IPS-18a (cell line): ENCODE data around the gene FAM181B.

ENCODE experiments used
- H3K27ac ChIP-seq: one replicate; pipeline ENCODE4 v1.5.1; 2013; ENCODE audit warnings: low read length
- H3K27me3 ChIP-seq: one replicate; pipeline ENCODE4 v1.6.1; 2013; ENCODE audit warnings: mild to moderate bottlenecking, low read length; ENCODE audit not compliant: control insufficient read depth, insufficient read depth
- H3K36me3 ChIP-seq: one replicate; pipeline ENCODE4 v1.6.1; 2013; ENCODE audit warnings: low read depth, low read length; ENCODE audit not compliant: control insufficient read depth
- H3K4me1 ChIP-seq: one replicate; pipeline ENCODE4 v1.6.1; 2013; ENCODE audit warnings: low read depth, low read length; ENCODE audit not compliant: control insufficient read depth
- H3K4me3 ChIP-seq: one replicate; pipeline ENCODE4 v1.5.1; 2013; ENCODE audit warnings: low read length
- H3K9ac ChIP-seq: one replicate; pipeline ENCODE4 v1.6.1; 2013; ENCODE audit warnings: mild to moderate bottlenecking, low read length, moderate library complexity
- H3K9me3 ChIP-seq: one replicate; pipeline ENCODE4 v1.6.1; 2013; ENCODE audit warnings: low read depth, low read length; ENCODE audit not compliant: control insufficient read depth

The FAM181B gene

GRCh38 chr11:82733444-82734119, at the start of gene FAM181B:
TSS of gene FAM181B (minus strand) at chr11:82733864. CDS start at chr11:82733729, 135 bp downstream.
- Histone ChIP-seq H3K4me1 (peaks cover 17% of the 10 kb centered on the region), H3K27me3 (peaks cover 58% of the 10 kb centered on the region), H3K36me3 (no peaks in the 10 kb centered on the region), H3K9me3 (no peaks in the 10 kb centered on the region), H3K9ac (no peak within 1 kb of the TSS), H3K4me3 (peak within 1 kb of the TSS; percentile 50), H3K27ac (no peak within 1 kb of the TSS)

- H3K9me3 ChIP-seq = no peaks in the 10 kb centered on the region
- no peaks in the 10 kb centered on the region for H3K4me1 ChIP-seq
- no peak overlapping the region for H3K27ac ChIP-seq
- H3K36me3 ChIP-seq = no peaks in the 10 kb centered on the region
- no peak overlapping the region for H3K9ac ChIP-seq
- H3K4me3 ChIP-seq = no peak overlapping the region
- H3K27me3 ChIP-seq = no peaks in the 10 kb centered on the region
Observed at GRCh38 chr11:82782825-82783374, 49.2 kb upstream of the FAM181B start.

- Histone ChIP-seq H3K9me3 (no peaks in the 10 kb centered on the region), H3K27ac (no peak overlapping the region), H3K4me1 (no peaks in the 10 kb centered on the region), H3K9ac (no peak overlapping the region), H3K4me3 (no peak overlapping the region), H3K27me3 (no peaks in the 10 kb centered on the region), H3K36me3 (no peaks in the 10 kb centered on the region)
Observed at GRCh38 chr11:82778776-82779175, 45.1 kb upstream of the FAM181B start.

- Histone ChIP-seq H3K4me3 (no peak overlapping the region), H3K27ac (no peak overlapping the region), H3K4me1 (no peaks in the 10 kb centered on the region), H3K36me3 (no peaks in the 10 kb centered on the region), H3K9ac (no peak overlapping the region), H3K9me3 (no peaks in the 10 kb centered on the region), H3K27me3 (no peaks in the 10 kb centered on the region)
Observed at GRCh38 chr11:82776377-82776776, 42.7 kb upstream of the FAM181B start.

- no peak overlapping the region for H3K4me3 ChIP-seq
- H3K9ac ChIP-seq = no peak overlapping the region
- no peaks in the 10 kb centered on the region for H3K9me3 ChIP-seq
- H3K4me1 ChIP-seq = no peaks in the 10 kb centered on the region
- H3K36me3 ChIP-seq = no peaks in the 10 kb centered on the region
- H3K27ac ChIP-seq = no peak overlapping the region
- no peaks in the 10 kb centered on the region for H3K27me3 ChIP-seq
Observed at GRCh38 chr11:82775736-82776346, 42.2 kb upstream of the FAM181B start.

- Histone ChIP-seq H3K4me1 (no peaks in the 10 kb centered on the region), H3K9ac (no peak overlapping the region), H3K4me3 (no peak overlapping the region), H3K27ac (no peak overlapping the region), H3K27me3 (no peaks in the 10 kb centered on the region), H3K9me3 (no peaks in the 10 kb centered on the region), H3K36me3 (no peaks in the 10 kb centered on the region)
Observed at GRCh38 chr11:82775218-82775617, 41.6 kb upstream of the FAM181B start.

GRCh38 chr11:82771781-82772180, 38.1 kb upstream of the FAM181B start:
- H3K36me3 ChIP-seq = no peaks in the 10 kb centered on the region
- H3K4me1 ChIP-seq = no peaks in the 10 kb centered on the region
- no peaks in the 10 kb centered on the region for H3K27me3 ChIP-seq
- no peak overlapping the region for H3K4me3 ChIP-seq
- H3K9me3 ChIP-seq = no peaks in the 10 kb centered on the region
- H3K9ac ChIP-seq = no peak overlapping the region
- H3K27ac ChIP-seq = no peak overlapping the region

GRCh38 chr11:82767123-82767522, 33.5 kb upstream of the FAM181B start:
- H3K27me3 ChIP-seq = no peaks in the 10 kb centered on the region
- no peak overlapping the region for H3K9ac ChIP-seq
- H3K9me3 ChIP-seq = no peaks in the 10 kb centered on the region
- H3K36me3 ChIP-seq = no peaks in the 10 kb centered on the region
- no peaks in the 10 kb centered on the region for H3K4me1 ChIP-seq
- no peak overlapping the region for H3K27ac ChIP-seq
- no peak overlapping the region for H3K4me3 ChIP-seq

GRCh38 chr11:82765466-82766034, 31.9 kb upstream of the FAM181B start:
- Histone ChIP-seq H3K4me1 (no peaks in the 10 kb centered on the region), H3K27ac (no peak overlapping the region), H3K9ac (no peak overlapping the region), H3K27me3 (no peaks in the 10 kb centered on the region), H3K9me3 (no peaks in the 10 kb centered on the region), H3K36me3 (no peaks in the 10 kb centered on the region), H3K4me3 (no peak overlapping the region)

GRCh38 chr11:82763167-82763566, 29.5 kb upstream of the FAM181B start:
- no peak overlapping the region for H3K4me3 ChIP-seq
- no peak overlapping the region for H3K9ac ChIP-seq

GRCh38 chr11:82759649-82760048, 26.0 kb upstream of the FAM181B start:
- Histone ChIP-seq H3K4me1 (peaks cover 7% of the 10 kb centered on the region), H3K27ac (no peak overlapping the region), H3K9me3 (no peaks in the 10 kb centered on the region), H3K4me3 (no peak overlapping the region), H3K9ac (no peak overlapping the region), H3K27me3 (no peaks in the 10 kb centered on the region), H3K36me3 (no peaks in the 10 kb centered on the region)

More at GRCh38 chr11:82763167-82763566, 29.5 kb upstream of the FAM181B start:
- Histone ChIP-seq H3K9me3 (no peaks in the 10 kb centered on the region), H3K27me3 (no peaks in the 10 kb centered on the region), H3K27ac (no peak overlapping the region), H3K4me1 (no peaks in the 10 kb centered on the region), H3K36me3 (no peaks in the 10 kb centered on the region)
